CD4-positive, alpha-beta T cell (primary cell): ENCODE results near the gene SFTPB. TPM values are rescaled to one million over a fixed set of nuclear protein-coding genes. Genes with fewer than 3 reads are reported as not detected.

ENCODE experiments used
- ATAC-seq: fragments of 200-7000 bp; cut with Tn5 transposase; one replicate; pipeline ENCODE4 v1.10.0; 2022; ENCODE audit warnings: mild to moderate bottlenecking; ENCODE audit not compliant: poor library complexity
- CTCF ChIA-PET: fragments of 350-600 bp; sonication (Branson Sonifier 250); formaldehyde crosslinking; loops from one replicate; lab custom pipeline; 2021; ENCODE audit warnings: antibody characterized with exemption, inconsistent platforms; lab: Charles Lee
- POLR2A ChIA-PET: fragments of 350-600 bp; sonication (Branson Sonifier 250); formaldehyde crosslinking; loops from one replicate; lab custom pipeline; 2021; ENCODE audit warnings: antibody characterized with exemption, inconsistent platforms; lab: Charles Lee
- DNase-seq, 14 experiments: peaks; one replicate each; pipeline ENCODE4 v3.0.0-alpha.2; 2013 to 2020; ENCODE audit warnings: mixed read lengths in 2 of 14
- H3K27ac ChIP-seq, 2 donors: one replicate each; pipeline versions ENCODE4 v1.5.1 to v1.7.0; 2013; ENCODE audit warnings: low read length in 2 of 2, low read depth in 1 of 2, mild to moderate bottlenecking in 1 of 2
- H3K27me3 ChIP-seq, 2 experiments: 1 replicate in 1 of 2; 2 replicates in 1 of 2; pipeline versions ENCODE4 v1.6.1 to v1.7.0; 2013; ENCODE audit warnings: low read length in 2 of 2, control low read depth in 1 of 2, mild to moderate bottlenecking in 1 of 2, moderate library complexity in 1 of 2; ENCODE audit not compliant: insufficient read depth in 2 of 2, control insufficient read depth in 1 of 2
- H3K36me3 ChIP-seq: one replicate; pipeline ENCODE4 v1.6.1; 2013; ENCODE audit warnings: low read length, control low read depth; ENCODE audit not compliant: insufficient read depth
- H3K4me1 ChIP-seq: one replicate; pipeline ENCODE4 v1.6.1; 2013; ENCODE audit warnings: low read length, control low read depth; ENCODE audit not compliant: insufficient read depth
- H3K4me3 ChIP-seq: one replicate; pipeline ENCODE4 v1.5.1; 2013; ENCODE audit warnings: mild to moderate bottlenecking, low read length, moderate library complexity
- H3K9me3 ChIP-seq, 2 experiments: 1 replicate in 1 of 2; 2 replicates in 1 of 2; pipeline versions ENCODE4 v1.6.1 to v1.7.0; 2013; ENCODE audit warnings: low read length in 2 of 2, mild to moderate bottlenecking in 2 of 2, control low read depth in 1 of 2, moderate library complexity in 1 of 2; ENCODE audit not compliant: control insufficient read depth in 1 of 2, insufficient read depth in 1 of 2
- H3K27ac Mint-ChIP-seq: one replicate; pipeline ENCODE4 v1.8.0; 2020; ENCODE audit warnings: mixed read lengths
- H3K27me3 Mint-ChIP-seq: one replicate; pipeline ENCODE4 v1.8.0; 2021; ENCODE audit warnings: mixed read lengths
- H3K36me3 Mint-ChIP-seq: one replicate; pipeline ENCODE4 v1.8.0; 2021; ENCODE audit warnings: low read depth, mixed read lengths
- H3K4me1 Mint-ChIP-seq: one replicate; pipeline ENCODE4 v1.8.0; 2021; ENCODE audit warnings: low read depth, mixed read lengths
- H3K4me3 Mint-ChIP-seq: one replicate; pipeline ENCODE4 v1.8.0; 2020; ENCODE audit warnings: mild to moderate bottlenecking, mixed read lengths
- H3K9me3 Mint-ChIP-seq: one replicate; pipeline ENCODE4 v1.8.0; 2020; ENCODE audit warnings: mixed read lengths
- intact Hi-C, 2 experiments: fragments of 100-400 bp; cut with DNase I in 1 of 2; cut with micrococcal nuclease in 1 of 2; formaldehyde crosslinking; loops; one replicate each; pipeline versions ENCODE4 v1.15.1 to v1.9.0; 2023 to 2025; cut with DNase I, micrococcal nuclease
- total RNA-seq, 174 experiments: library from RNA in 2 of 174; stranded (reverse) in 2 of 174; gene quantifications; one replicate each; pipeline ENCODE4 v1.2.3 and lab custom pipeline; 2021 to 2026
- TF ChIP-seq, protein P1 (sequence below): fragments of 200-600 bp; IDR thresholded peaks from one replicate; pipeline ENCODE4 v1.8.0; 2022; ENCODE audit warnings: antibody characterized with exemption, mild to moderate bottlenecking

The SFTPB gene
- total RNA-seq, 2 experiments from 2014 or later: not detected

DNA sequence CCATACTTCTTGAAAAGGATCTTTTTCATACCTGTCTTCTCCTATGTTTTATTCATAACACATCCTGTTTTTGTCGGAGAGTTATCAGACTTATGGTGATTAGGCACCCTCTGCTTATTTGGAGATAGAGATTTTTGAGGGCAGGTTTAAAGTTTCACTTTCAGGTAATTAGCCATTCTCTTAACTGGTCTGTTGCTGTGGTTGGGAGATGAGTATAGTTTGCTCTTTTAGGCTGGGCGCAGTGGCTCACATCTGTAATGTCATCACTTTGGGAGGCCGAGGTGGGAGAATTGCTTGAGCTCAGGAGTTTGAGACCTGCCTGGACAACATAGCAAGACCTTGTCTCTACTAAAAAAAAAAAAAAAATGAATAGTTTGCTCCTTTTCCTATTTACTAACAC, 25.3 kb downstream of the SFTPB start:
- TF ChIP-seq, protein P1, sequence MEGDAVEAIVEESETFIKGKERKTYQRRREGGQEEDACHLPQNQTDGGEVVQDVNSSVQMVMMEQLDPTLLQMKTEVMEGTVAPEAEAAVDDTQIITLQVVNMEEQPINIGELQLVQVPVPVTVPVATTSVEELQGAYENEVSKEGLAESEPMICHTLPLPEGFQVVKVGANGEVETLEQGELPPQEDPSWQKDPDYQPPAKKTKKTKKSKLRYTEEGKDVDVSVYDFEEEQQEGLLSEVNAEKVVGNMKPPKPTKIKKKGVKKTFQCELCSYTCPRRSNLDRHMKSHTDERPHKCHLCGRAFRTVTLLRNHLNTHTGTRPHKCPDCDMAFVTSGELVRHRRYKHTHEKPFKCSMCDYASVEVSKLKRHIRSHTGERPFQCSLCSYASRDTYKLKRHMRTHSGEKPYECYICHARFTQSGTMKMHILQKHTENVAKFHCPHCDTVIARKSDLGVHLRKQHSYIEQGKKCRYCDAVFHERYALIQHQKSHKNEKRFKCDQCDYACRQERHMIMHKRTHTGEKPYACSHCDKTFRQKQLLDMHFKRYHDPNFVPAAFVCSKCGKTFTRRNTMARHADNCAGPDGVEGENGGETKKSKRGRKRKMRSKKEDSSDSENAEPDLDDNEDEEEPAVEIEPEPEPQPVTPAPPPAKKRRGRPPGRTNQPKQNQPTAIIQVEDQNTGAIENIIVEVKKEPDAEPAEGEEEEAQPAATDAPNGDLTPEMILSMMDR: no peak
- Histone ChIP-seq H3K9me3 (no peaks in the 10 kb centered on the region), H3K27ac (no peak overlapping the region), H3K4me1 (peaks cover 1% of the 10 kb centered on the region), H3K4me3 (no peak overlapping the region), H3K36me3 (peaks cover 95% of the 10 kb centered on the region), H3K27me3 (no peaks in the 10 kb centered on the region)
- ChIA-PET CTCF (no interaction called here), POLR2A (no interaction called here)
- ATAC-seq (no peak), DNase-seq (peak in 1 of 14 experiments; percentile 24)
- intact Hi-C loops: no loop called here
- Mint-ChIP-seq H3K36me3 (peaks cover 99% of the 10 kb centered on the region), H3K27me3 (no peaks in the 10 kb centered on the region), H3K4me3 (no peak overlapping the region), H3K4me1 (peaks cover 6% of the 10 kb centered on the region), H3K27ac (peak overlapping the region; percentile 59), H3K9me3 (no peaks in the 10 kb centered on the region)

DNA sequence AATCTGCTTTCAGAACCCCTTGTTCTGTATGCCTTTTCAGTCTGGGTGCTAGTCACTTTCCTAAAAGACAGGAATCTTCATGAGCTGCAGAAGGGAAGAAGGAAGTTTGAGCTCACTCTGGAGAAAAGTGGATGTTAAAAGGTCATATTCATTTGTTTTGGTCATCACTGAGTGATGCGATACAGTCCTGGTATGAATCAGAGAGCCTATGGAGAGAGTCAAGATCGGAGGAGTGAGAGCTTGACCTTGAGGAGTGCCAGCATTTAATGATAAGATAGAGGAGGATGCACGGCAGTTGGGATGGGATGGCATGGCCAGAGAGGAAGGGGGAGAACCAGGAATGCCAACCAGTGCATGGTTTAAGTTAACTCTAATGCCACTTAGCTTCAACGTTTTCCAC, 32.4 kb downstream of the SFTPB start:
- intact Hi-C loops: loop anchor here in 1 of 2 experiments (2.0 kb wide), 1 partner anchor 71 kb away; no protein-coding TSS in a partner anchor
- Histone ChIP-seq H3K4me3 (no peak overlapping the region), H3K36me3 (peaks cover 91% of the 10 kb centered on the region), H3K27me3 (no peaks in the 10 kb centered on the region), H3K27ac (no peak overlapping the region), H3K9me3 (no peaks in the 10 kb centered on the region), H3K4me1 (peaks cover 6% of the 10 kb centered on the region)
- Mint-ChIP-seq H3K9me3 (no peaks in the 10 kb centered on the region), H3K27me3 (no peaks in the 10 kb centered on the region), H3K4me1 (peaks cover 11% of the 10 kb centered on the region), H3K4me3 (no peak overlapping the region), H3K36me3 (peaks cover 96% of the 10 kb centered on the region), H3K27ac (no peak overlapping the region)
- TF ChIP-seq, protein P1: no peak
- DNase-seq: no peak
- POLR2A ChIA-PET: interaction anchor here (0.8 kb wide), 1 partner anchor 19 kb away, joined by 3 read pairs; no protein-coding TSS in a partner anchor
- CTCF ChIA-PET: no interaction called here
- ATAC-seq: no peak

DNA sequence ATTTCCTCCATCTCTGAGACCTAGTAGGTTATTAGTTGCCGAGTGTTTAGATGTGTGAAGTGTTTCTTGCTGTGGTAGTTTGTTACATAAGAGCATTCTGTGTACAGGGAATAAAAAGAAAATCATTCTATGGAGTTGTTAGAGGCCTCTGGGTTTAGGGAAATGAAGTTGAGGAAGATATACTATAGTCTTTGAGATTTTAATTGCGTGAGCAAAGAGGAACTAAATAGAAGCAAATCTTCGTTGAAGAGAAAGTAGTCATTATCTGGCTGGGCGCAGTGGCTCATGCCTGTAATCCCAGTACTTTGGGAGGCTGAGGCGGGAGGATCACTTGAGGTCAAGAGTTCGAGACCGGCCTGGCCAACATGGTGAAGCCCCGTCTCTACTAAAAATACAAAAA, 33.0 kb downstream of the SFTPB start:
- H3K27ac ChIP-seq: no peak overlapping the region
- no peaks in the 10 kb centered on the region for H3K9me3 ChIP-seq
- Mint-ChIP-seq H3K36me3 (peaks cover 96% of the 10 kb centered on the region), H3K4me1 (peaks cover 11% of the 10 kb centered on the region), H3K27me3 (no peaks in the 10 kb centered on the region), H3K9me3 (no peaks in the 10 kb centered on the region), H3K4me3 (no peak overlapping the region), H3K27ac (peak overlapping the region; percentile 4)
- DNase-seq (no peak), ATAC-seq (no peak)
- POLR2A ChIA-PET: no interaction called here
- H3K4me3 ChIP-seq: no peak overlapping the region
- intact Hi-C loops: no loop called here
- no peaks in the 10 kb centered on the region for H3K27me3 ChIP-seq
- H3K36me3 ChIP-seq: peaks cover 91% of the 10 kb centered on the region
- H3K4me1 ChIP-seq: peaks cover 6% of the 10 kb centered on the region
- TF ChIP-seq, protein P1: no peak
- CTCF ChIA-PET: no interaction called here
